ENCODE results near the gene FRMD7. TPM values are rescaled to one million over a fixed set of nuclear protein-coding genes. Genes with fewer than 3 reads are reported as not detected.
A peak's percentile ranks its signal among the peaks of the same experiment; 100 is the strongest.

FRMD7 gene
- total and polyA plus RNA-seq, 2 experiments from 2014 or later: not detected

GRCh38 chrX:132092439-132093065 lies 35.3 kb downstream of the FRMD7 start:
- H3K27me3 Mint-ChIP-seq (ENCODE audit: insufficient read depth, low read depth, poor library complexity): no peaks in the 10 kb centered on the region
- no peak overlapping the region for H3K4me3 Mint-ChIP-seq

GRCh38 chrX:132090403-132091159 lies 37.2 kb downstream of the FRMD7 start:
- H3K36me3 ChIP-seq (ENCODE audit: insufficient read depth): no peaks in the 10 kb centered on the region
- H3F3A ChIP-seq (replicated peaks; ENCODE audit: low read depth): no peaks in the 10 kb centered on the region
- H3K79me2 ChIP-seq (replicated peaks; ENCODE audit: insufficient read depth): no peaks in the 10 kb centered on the region
- no peak overlapping the region for H3K27ac Mint-ChIP-seq
- ATAC-seq (no peak), DNase-seq (ENCODE audit: low spot score) (no peak)
- no peak overlapping the region for H2AFZ ChIP-seq
- H3K4me2 ChIP-seq: no peak overlapping the region
- H3K4me1 Mint-ChIP-seq: 0 out of 3 replicates have a peak, but pooled peaks cover 3% of the 10 kb centered on the region
- no peaks in the 10 kb centered on the region for H3K27me3 ChIP-seq (ENCODE audit: insufficient read depth)
- no peak overlapping the region for H3K4me3 ChIP-seq
- no peak overlapping the region for H3K4me3 Mint-ChIP-seq
- H4K20me1 ChIP-seq (replicated peaks; ENCODE audit: insufficient read depth): no peaks in the 10 kb centered on the region
- no peaks in the 10 kb centered on the region for H3K27me3 Mint-ChIP-seq (ENCODE audit: insufficient read depth, low read depth, poor library complexity)
- H3K9me3 Mint-ChIP-seq: no peaks in the 10 kb centered on the region
- H3K4me1 ChIP-seq (ENCODE audit: insufficient read depth): no peaks in the 10 kb centered on the region
- no peaks in the 10 kb centered on the region for H3K36me3 Mint-ChIP-seq (ENCODE audit: low read depth)
- no peak overlapping the region for H3K27ac ChIP-seq (ENCODE audit: low read depth)
- H3K9me2 ChIP-seq (ENCODE audit: insufficient read depth): no peaks in the 10 kb centered on the region
- TF ChIP-seq CTCF (conservative IDR thresholded peaks at IDR 0.05; ENCODE audit: low read depth in 2 of 2) (no peak), ZNF331 (CRISPR knock-in tag; IDR thresholded peaks at IDR 0.05; ENCODE audit: low read depth) (no peak), ZNF462 (CRISPR knock-in tag; IDR thresholded peaks at IDR 0.05) (no peak), CREB1 (CRISPR knock-in tag; IDR thresholded peaks at IDR 0.05; ENCODE audit: low read depth) (no peak), ZNF114 (CRISPR knock-in tag; IDR thresholded peaks at IDR 0.05) (no peak), STAT1 (IDR thresholded peaks at IDR 0.05; ENCODE audit: unreplicated experiment) (no peak)

More at GRCh38 chrX:132092439-132093065, 35.3 kb downstream of the FRMD7 start:
- ATAC-seq (peak; percentile 96), DNase-seq (ENCODE audit: low spot score) (peak; percentile 83)
- Mint-ChIP-seq H3K9me3 (no peaks in the 10 kb centered on the region), H3K36me3 (ENCODE audit: low read depth) (no peaks in the 10 kb centered on the region), H3K27ac (no peak overlapping the region), H3K4me1 (0 out of 3 replicates have a peak, but pooled peaks cover 3% of the 10 kb centered on the region)
- TF ChIP-seq CTCF (conservative IDR thresholded peaks at IDR 0.05; ENCODE audit: low read depth in 2 of 2) (peak; percentile 62 to 77), POLR2AphosphoS5 (IDR thresholded peaks at IDR 0.05; ENCODE audit: low read depth) (no peak)
- H3K9me2 ChIP-seq (ENCODE audit: insufficient read depth): no peaks in the 10 kb centered on the region
- H3K4me2 ChIP-seq: no peak overlapping the region
- H3K36me3 ChIP-seq (ENCODE audit: insufficient read depth): no peaks in the 10 kb centered on the region
- no peak overlapping the region for H2AFZ ChIP-seq
- no peak overlapping the region for H3K4me3 ChIP-seq
- no peaks in the 10 kb centered on the region for H4K20me1 ChIP-seq (replicated peaks; ENCODE audit: insufficient read depth)
- H3K27ac ChIP-seq (ENCODE audit: low read depth): no peak overlapping the region
- no peaks in the 10 kb centered on the region for H3K79me2 ChIP-seq (replicated peaks; ENCODE audit: insufficient read depth)
- no peaks in the 10 kb centered on the region for H3K27me3 ChIP-seq (ENCODE audit: insufficient read depth)
- H3F3A ChIP-seq (replicated peaks; ENCODE audit: low read depth): no peaks in the 10 kb centered on the region
- no peaks in the 10 kb centered on the region for H3K4me1 ChIP-seq (ENCODE audit: insufficient read depth)

Data from GM23338 (cell line).